Suprapubic skin (tissue), 4 donors: Measurements from ENCODE around the gene TRIM9. TPM values are rescaled to one million over a fixed set of nuclear protein-coding genes. Genes with fewer than 3 reads are reported as not detected.

Experiments used
- DNase-seq, 2 donors: peaks; one replicate each; pipeline ENCODE4 v3.0.0-alpha.2; 2019; ENCODE audit warnings: low spot score in 2 of 2
- H3K27ac ChIP-seq: fragments of 200-600 bp; sonication (generic); one replicate; pipeline ENCODE4 v1.5.1; 2019
- H3K27me3 ChIP-seq: fragments of 200-600 bp; sonication (generic); one replicate; pipeline ENCODE4 v1.5.1; 2019
- H3K36me3 ChIP-seq: fragments of 200-600 bp; sonication (generic); one replicate; pipeline ENCODE4 v1.5.1; 2019
- H3K4me1 ChIP-seq: fragments of 200-600 bp; sonication (generic); one replicate; pipeline ENCODE4 v1.5.1; 2019
- H3K4me3 ChIP-seq: fragments of 200-600 bp; sonication (generic); one replicate; pipeline ENCODE4 v1.5.1; 2019; ENCODE audit warnings: mild to moderate bottlenecking
- H3K9me3 ChIP-seq: fragments of 200-600 bp; sonication (generic); one replicate; pipeline ENCODE4 v1.5.1; 2019
- EP300 ChIP-seq: sonication (generic); formaldehyde crosslinking; IDR thresholded peaks from one replicate; pipeline ENCODE4 v1.6.1; 2017; ENCODE audit warnings: antibody characterized with exemption
- POLR2A ChIP-seq, 2 donors: fragments of 450-650 bp; IDR thresholded peaks; one replicate each; pipeline ENCODE4 v1.6.1; 2017; ENCODE audit warnings: antibody characterized with exemption in 2 of 2, mild to moderate bottlenecking in 2 of 2, moderate library complexity in 2 of 2
- POLR2AphosphoS5 ChIP-seq, 3 donors: sonication (generic); formaldehyde crosslinking; IDR thresholded peaks; one replicate each; pipeline ENCODE4 v1.6.1; 2017; ENCODE audit warnings: antibody characterized with exemption in 3 of 3
- WGBS: methylation state at CpG from one replicate; pipeline ENCODE4 v1.1.5; 2018; 5-methylcytosine and 5-hydroxymethylcytosine counted together
- total RNA-seq, 4 donors: library from RNA; depleted of rRNA; stranded (reverse); fragments of >200 nt; gene quantifications; one replicate each; pipeline ENCODE4 v1.1.0, GENCODE V29; 2016
- TF ChIP-seq, protein P1 (sequence below), 2 donors: fragments of 200-600 bp in 1 of 2; fragments of 450-650 bp in 1 of 2; sonication (generic) in 1 of 2; IDR thresholded peaks; one replicate each; pipeline ENCODE4 v1.5.1; 2016 to 2019; ENCODE audit warnings: antibody characterized with exemption in 2 of 2, mild to moderate bottlenecking in 1 of 2, moderate library complexity in 1 of 2

Gene TRIM9
- total RNA-seq, 4 donors from 2014 or later = 0.45 to 5.0 (median 1.8) TPM

DNA sequence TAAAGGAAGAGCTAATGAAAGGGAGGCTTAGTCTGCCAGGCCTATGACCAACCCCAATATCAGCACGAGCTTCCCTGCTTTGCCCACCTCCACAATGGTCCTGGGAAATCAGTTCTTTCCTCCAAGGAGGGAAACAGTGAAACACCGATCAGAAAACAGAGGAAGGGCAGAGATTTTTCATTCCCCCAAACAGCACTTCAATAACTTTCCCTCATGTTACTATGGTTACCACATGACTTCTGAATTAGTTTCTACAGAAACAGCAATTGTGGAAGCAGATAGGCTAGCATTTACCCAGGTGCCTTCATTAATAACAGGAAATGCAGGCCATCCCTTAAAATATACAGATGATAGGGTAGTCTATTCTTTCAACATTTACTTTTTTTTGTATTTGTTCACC is 35.9 kb downstream of the TRIM9 start:
- Histone ChIP-seq H3K36me3 (no peaks in the 10 kb centered on the region), H3K27me3 (no peaks in the 10 kb centered on the region), H3K4me3 (no peak overlapping the region), H3K4me1 (no peaks in the 10 kb centered on the region), H3K9me3 (no peaks in the 10 kb centered on the region), H3K27ac (no peak overlapping the region)
- 81% methylated on average over 2 of the region's 2 CpGs for WGBS
- DNase-seq = no peak
- TF ChIP-seq POLR2A (IDR thresholded peaks at IDR 0.05) = no peak
- no peak for TF ChIP-seq POLR2AphosphoS5 (IDR thresholded peaks at IDR 0.05)

- Histone ChIP-seq H3K27ac (no peak overlapping the region), H3K4me1 (no peaks in the 10 kb centered on the region), H3K4me3 (no peak overlapping the region), H3K36me3 (no peaks in the 10 kb centered on the region), H3K9me3 (no peaks in the 10 kb centered on the region), H3K27me3 (no peaks in the 10 kb centered on the region)
- no peak for TF ChIP-seq POLR2A (IDR thresholded peaks at IDR 0.05)
- no peak for TF ChIP-seq POLR2AphosphoS5 (IDR thresholded peaks at IDR 0.05)
- TF ChIP-seq, protein P1, sequence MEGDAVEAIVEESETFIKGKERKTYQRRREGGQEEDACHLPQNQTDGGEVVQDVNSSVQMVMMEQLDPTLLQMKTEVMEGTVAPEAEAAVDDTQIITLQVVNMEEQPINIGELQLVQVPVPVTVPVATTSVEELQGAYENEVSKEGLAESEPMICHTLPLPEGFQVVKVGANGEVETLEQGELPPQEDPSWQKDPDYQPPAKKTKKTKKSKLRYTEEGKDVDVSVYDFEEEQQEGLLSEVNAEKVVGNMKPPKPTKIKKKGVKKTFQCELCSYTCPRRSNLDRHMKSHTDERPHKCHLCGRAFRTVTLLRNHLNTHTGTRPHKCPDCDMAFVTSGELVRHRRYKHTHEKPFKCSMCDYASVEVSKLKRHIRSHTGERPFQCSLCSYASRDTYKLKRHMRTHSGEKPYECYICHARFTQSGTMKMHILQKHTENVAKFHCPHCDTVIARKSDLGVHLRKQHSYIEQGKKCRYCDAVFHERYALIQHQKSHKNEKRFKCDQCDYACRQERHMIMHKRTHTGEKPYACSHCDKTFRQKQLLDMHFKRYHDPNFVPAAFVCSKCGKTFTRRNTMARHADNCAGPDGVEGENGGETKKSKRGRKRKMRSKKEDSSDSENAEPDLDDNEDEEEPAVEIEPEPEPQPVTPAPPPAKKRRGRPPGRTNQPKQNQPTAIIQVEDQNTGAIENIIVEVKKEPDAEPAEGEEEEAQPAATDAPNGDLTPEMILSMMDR (IDR thresholded peaks at IDR 0.05) = no peak
- TF ChIP-seq EP300 = no peak
- WGBS = 96% methylated on average over 4 of the region's 4 CpGs
- DNase-seq = no peak
Observed at GRCh38 chr14:51058382-51058781, 36.5 kb downstream of the TRIM9 start.

GRCh38 chr14:51056421-51056820 is 38.5 kb downstream of the TRIM9 start:
- TF ChIP-seq EP300 = no peak
- no peak for TF ChIP-seq POLR2A (IDR thresholded peaks at IDR 0.05)
- TF ChIP-seq, protein P1 (IDR thresholded peaks at IDR 0.05) = no peak
- no peak for TF ChIP-seq POLR2AphosphoS5 (IDR thresholded peaks at IDR 0.05)
- H3K4me3 ChIP-seq = no peak overlapping the region
- H3K27ac ChIP-seq = no peak overlapping the region

DNA sequence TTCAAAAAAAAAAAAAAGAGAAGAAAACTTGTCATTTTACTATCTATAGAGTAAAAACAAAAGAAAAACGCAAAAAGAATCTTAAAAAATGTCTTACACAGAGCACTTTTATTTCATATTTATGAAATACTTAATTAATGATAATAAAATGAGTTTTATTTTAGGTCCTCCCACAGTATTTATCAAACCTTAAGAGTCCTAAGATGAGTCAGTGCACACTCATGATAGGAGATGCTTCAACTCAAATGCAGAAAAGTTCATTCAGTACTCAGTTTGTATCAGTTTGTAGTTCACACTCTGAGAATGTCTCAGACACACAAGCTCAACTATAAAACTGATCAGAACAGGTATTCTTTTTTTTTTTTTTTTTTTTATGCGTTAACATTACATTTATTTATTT is 41.7 kb downstream of the TRIM9 start:
- DNase-seq = no peak
- no peaks in the 10 kb centered on the region for H3K9me3 ChIP-seq
- 92% methylated on average over 2 of the region's 2 CpGs for WGBS
- H3K27ac ChIP-seq = no peak overlapping the region
- TF ChIP-seq EP300 = no peak
- TF ChIP-seq, protein P1 (IDR thresholded peaks at IDR 0.05) = no peak
- TF ChIP-seq POLR2A (IDR thresholded peaks at IDR 0.05) = no peak
- no peak for TF ChIP-seq POLR2AphosphoS5 (IDR thresholded peaks at IDR 0.05)
- no peaks in the 10 kb centered on the region for H3K36me3 ChIP-seq
- no peak overlapping the region for H3K4me3 ChIP-seq
- H3K4me1 ChIP-seq = no peaks in the 10 kb centered on the region
- no peaks in the 10 kb centered on the region for H3K27me3 ChIP-seq

More at GRCh38 chr14:51056421-51056820, 38.5 kb downstream of the TRIM9 start:
- H3K9me3 ChIP-seq = no peaks in the 10 kb centered on the region
- H3K4me1 ChIP-seq = no peaks in the 10 kb centered on the region
- H3K36me3 ChIP-seq = no peaks in the 10 kb centered on the region
- DNase-seq = no peak
- H3K27me3 ChIP-seq = no peaks in the 10 kb centered on the region

DNA sequence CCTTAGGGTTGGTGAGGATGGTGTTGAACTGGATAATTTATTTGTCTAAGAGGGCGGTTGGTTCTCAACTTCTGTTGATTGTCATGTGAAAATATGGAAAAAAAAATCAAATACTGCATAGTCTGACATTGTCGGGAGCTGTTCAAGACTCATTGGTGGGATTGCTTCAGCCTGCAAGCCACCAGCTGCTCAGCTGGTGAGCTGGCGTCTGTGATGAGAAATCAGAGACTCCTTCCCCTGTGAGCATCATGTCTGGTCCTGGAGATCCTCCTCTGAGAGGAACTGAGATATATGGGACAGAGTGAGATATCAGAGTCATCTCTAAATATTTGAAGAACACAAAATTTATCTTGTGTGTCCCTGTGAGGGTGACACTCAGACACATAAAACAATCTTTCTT is 49.9 kb downstream of the TRIM9 start:
- Histone ChIP-seq H3K27me3 (no peaks in the 10 kb centered on the region), H3K36me3 (no peaks in the 10 kb centered on the region), H3K9me3 (no peaks in the 10 kb centered on the region), H3K4me3 (no peak overlapping the region), H3K4me1 (no peaks in the 10 kb centered on the region), H3K27ac (no peak overlapping the region)
- 96% methylated on average over 3 of the region's 3 CpGs for WGBS
- no peak for TF ChIP-seq POLR2AphosphoS5 (IDR thresholded peaks at IDR 0.05)
- no peak for TF ChIP-seq POLR2A (IDR thresholded peaks at IDR 0.05)
- TF ChIP-seq, protein P1 (IDR thresholded peaks at IDR 0.05) = no peak
- TF ChIP-seq EP300 = no peak
- DNase-seq = no peak

DNA sequence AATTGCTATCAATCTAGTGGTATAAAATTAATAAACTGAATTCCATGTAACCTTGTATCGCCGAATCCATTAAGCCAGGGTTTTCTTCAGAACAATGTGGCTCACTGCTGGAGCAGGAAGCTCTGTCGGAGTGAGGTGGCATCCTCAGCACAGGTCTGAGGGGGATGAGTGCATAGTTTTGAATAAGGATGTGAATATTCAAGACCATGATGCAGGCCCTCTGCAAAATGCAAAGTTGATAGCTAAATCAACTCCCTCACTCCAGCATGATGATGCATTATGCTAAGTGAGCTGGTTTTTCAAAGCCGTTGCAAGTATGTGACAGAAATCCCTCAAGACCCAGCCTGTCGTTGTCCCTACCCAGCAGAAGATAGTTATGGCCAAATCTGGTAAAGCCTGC is 53.0 kb downstream of the TRIM9 start:
- Histone ChIP-seq H3K27ac (no peak overlapping the region), H3K4me3 (no peak overlapping the region), H3K4me1 (no peaks in the 10 kb centered on the region), H3K9me3 (no peaks in the 10 kb centered on the region), H3K27me3 (no peaks in the 10 kb centered on the region), H3K36me3 (no peaks in the 10 kb centered on the region)
- TF ChIP-seq EP300 = no peak
- TF ChIP-seq, protein P1 (IDR thresholded peaks at IDR 0.05) = no peak
- TF ChIP-seq POLR2A (IDR thresholded peaks at IDR 0.05) = no peak
- TF ChIP-seq POLR2AphosphoS5 (IDR thresholded peaks at IDR 0.05) = no peak
- DNase-seq = no peak
- 77% methylated on average over 5 of the region's 5 CpGs for WGBS
